Panc1 (cell line): ENCODE measurements around the gene ADAT1.

Experiments used
- CTCF ChIP-seq: fragments of 450-650 bp; IDR thresholded peaks from 2 replicates; pipeline ENCODE4 v1.5.1; 2017; ENCODE audit warnings: mild to moderate bottlenecking
- POLR2AphosphoS5 ChIP-seq: IDR thresholded peaks from 2 replicates; pipeline ENCODE4 v1.6.1; 2012; ENCODE audit warnings: mild to moderate bottlenecking, low read depth, low read length, moderate library complexity
- REST ChIP-seq, 2 experiments: IDR thresholded peaks; 2 replicates each; pipeline ENCODE4 v1.6.1; 2011 to 2012; ENCODE audit warnings: low read depth in 2 of 2, control low read depth in 1 of 2, low read length in 1 of 2, mild to moderate bottlenecking in 1 of 2, moderate library complexity in 1 of 2; ENCODE audit not compliant: insufficient read depth in 1 of 2
- SIN3A ChIP-seq: IDR thresholded peaks from 2 replicates; pipeline ENCODE4 v1.6.1; 2012; ENCODE audit warnings: low read depth, mild to moderate bottlenecking, low read length, moderate library complexity, borderline replicate concordance; ENCODE audit not compliant: insufficient read depth
- TCF7L2 ChIP-seq: IDR thresholded peaks from 2 replicates; pipeline ENCODE4 v1.6.1; 2011; ENCODE audit warnings: mild to moderate bottlenecking, low read depth, low read length, inconsistent platforms

GRCh38 chr16:75576384-75576811 is 46.7 kb downstream of the ADAT1 start:
- TF ChIP-seq REST (IDR thresholded peaks at IDR 0.05; ENCODE audit: insufficient read depth in 1 of 2, low read depth in 2 of 2, low read length in 1 of 2) (no peak), CTCF (no peak), POLR2AphosphoS5 (no peak), SIN3A (no peak), TCF7L2 (no peak)
